ENCODE measurements around the gene HVCN1.
"Not testable (repeated sequence)": the region's sequence is repeated elsewhere in the genome, so short reads cannot be mapped to it uniquely, and the experiment has no call there.

The HVCN1 gene

GRCh38 chr12:110613771-110614684 lies 74.9 kb downstream of the HVCN1 start, which contains the start of gene TCTN1:
TSS of gene TCTN1 (plus strand) at chr12:110614129. CDS start at chr12:110614183, 54 bp downstream.
- peak; percentile 92 for DNase-seq

- no peak for DNase-seq
These were observed 75.7 kb downstream of the HVCN1 start for GRCh38 chr12:110613071-110613770.

- no peak for DNase-seq
These were observed 82.7 kb downstream of the HVCN1 start for GRCh38 chr12:110606253-110606611.

- DNase-seq = not testable (repeated sequence)
These were observed 86.7 kb downstream of the HVCN1 start for GRCh38 chr12:110602085-110602814.

GRCh38 chr12:110600254-110600653 lies 88.7 kb downstream of the HVCN1 start:
- DNase-seq = no peak

GRCh38 chr12:110599334-110599733 lies 89.6 kb downstream of the HVCN1 start:
- no peak for DNase-seq
